IPS-20b (cell line): ENCODE results near the gene MYO1A.

ENCODE experiments used
- H3K27ac ChIP-seq: one replicate; pipeline ENCODE4 v1.5.1; 2013; ENCODE audit warnings: low read length
- H3K27me3 ChIP-seq: 2 replicates; pipeline ENCODE4 v1.6.1; 2013; ENCODE audit warnings: mild to moderate bottlenecking, low read length, inconsistent platforms; ENCODE audit not compliant: insufficient read depth
- H3K36me3 ChIP-seq: 2 replicates; pipeline ENCODE4 v1.6.1; 2013; ENCODE audit warnings: low read depth, mild to moderate bottlenecking, inconsistent platforms, low read length, moderate library complexity; ENCODE audit not compliant: insufficient read depth
- H3K4me1 ChIP-seq: 2 replicates; pipeline ENCODE4 v1.6.1; 2013; ENCODE audit warnings: mild to moderate bottlenecking, control low read depth, inconsistent platforms, low read length, moderate library complexity; ENCODE audit not compliant: insufficient read depth
- H3K4me3 ChIP-seq: 2 replicates; pipeline ENCODE4 v1.5.1; 2013; ENCODE audit warnings: mild to moderate bottlenecking, low read length, inconsistent platforms
- H3K9ac ChIP-seq: 2 replicates; pipeline ENCODE4 v1.6.1; 2013; ENCODE audit warnings: low read depth, mild to moderate bottlenecking, inconsistent platforms, low read length, moderate library complexity
- H3K9me3 ChIP-seq: 2 replicates; pipeline ENCODE4 v1.6.1; 2013; ENCODE audit warnings: mild to moderate bottlenecking, low read depth, low read length, inconsistent platforms; ENCODE audit not compliant: insufficient read depth

Gene MYO1A

GRCh38 chr12:57049890-57050289, at the start of gene MYO1A:
MYO1A (minus strand) TSS chr12:57050129; CDS start chr12:57048323, 1,806 bp downstream.
- Histone ChIP-seq H3K9ac (no peak within 1 kb of the TSS), H3K4me3 (no peak within 1 kb of the TSS), H3K36me3 (no peaks in the 10 kb centered on the region), H3K27ac (no peak within 1 kb of the TSS), H3K4me1 (no peaks in the 10 kb centered on the region), H3K9me3 (0 out of 2 replicates have a peak, but pooled peaks cover 2% of the 10 kb centered on the region), H3K27me3 (no peaks in the 10 kb centered on the region; the same call in 1 of the 2 replicates)

- H3K4me1 ChIP-seq, result peaks cover 5% of the 10 kb centered on the region; the same call in 1 of the 2 replicates
- no peak overlapping the region for H3K27ac ChIP-seq
- no peaks in the 10 kb centered on the region for H3K27me3 ChIP-seq
- peaks cover 30% of the 10 kb centered on the region for H3K36me3 ChIP-seq
- no peak overlapping the region for H3K4me3 ChIP-seq
- H3K9me3 ChIP-seq, result no peaks in the 10 kb centered on the region
- H3K9ac ChIP-seq, result no peak overlapping the region
Measured at GRCh38 chr12:57099047-57099714, 49.3 kb upstream of the MYO1A start.

- peaks cover 7% of the 10 kb centered on the region; the same call in 1 of the 2 replicates for H3K4me1 ChIP-seq
- H3K27ac ChIP-seq, result no peak overlapping the region
- peaks cover 30% of the 10 kb centered on the region for H3K36me3 ChIP-seq
- H3K27me3 ChIP-seq, result no peaks in the 10 kb centered on the region
- no peak overlapping the region for H3K4me3 ChIP-seq
- no peak overlapping the region for H3K9ac ChIP-seq
- H3K9me3 ChIP-seq, result no peaks in the 10 kb centered on the region
Measured at GRCh38 chr12:57098546-57098945, 48.6 kb upstream of the MYO1A start.

- Histone ChIP-seq H3K27ac (no peak overlapping the region), H3K9ac (no peak overlapping the region), H3K4me1 (peaks cover 7% of the 10 kb centered on the region; the same call in 1 of the 2 replicates), H3K36me3 (peaks cover 40% of the 10 kb centered on the region), H3K4me3 (no peak overlapping the region), H3K27me3 (no peaks in the 10 kb centered on the region), H3K9me3 (no peaks in the 10 kb centered on the region)
Measured at GRCh38 chr12:57097554-57097835, 47.6 kb upstream of the MYO1A start.

GRCh38 chr12:57096748-57097553, 47.0 kb upstream of the MYO1A start:
- Histone ChIP-seq H3K4me1 (peaks cover 7% of the 10 kb centered on the region; the same call in 1 of the 2 replicates), H3K4me3 (no peak overlapping the region), H3K36me3 (peaks cover 46% of the 10 kb centered on the region), H3K9ac (no peak overlapping the region), H3K9me3 (no peaks in the 10 kb centered on the region), H3K27me3 (no peaks in the 10 kb centered on the region), H3K27ac (no peak overlapping the region)

- Histone ChIP-seq H3K4me1 (peaks cover 7% of the 10 kb centered on the region; the same call in 1 of the 2 replicates), H3K27me3 (no peaks in the 10 kb centered on the region), H3K4me3 (no peak overlapping the region), H3K9me3 (no peaks in the 10 kb centered on the region), H3K36me3 (peaks cover 54% of the 10 kb centered on the region), H3K27ac (no peak overlapping the region), H3K9ac (no peak overlapping the region)
Measured at GRCh38 chr12:57096099-57096572, 46.2 kb upstream of the MYO1A start.

GRCh38 chr12:57095440-57095839, 45.5 kb upstream of the MYO1A start:
- Histone ChIP-seq H3K4me3 (no peak overlapping the region), H3K27ac (no peak overlapping the region), H3K9ac (no peak overlapping the region), H3K4me1 (peaks cover 10% of the 10 kb centered on the region; the same call in 1 of the 2 replicates), H3K27me3 (no peaks in the 10 kb centered on the region), H3K9me3 (no peaks in the 10 kb centered on the region), H3K36me3 (peaks cover 56% of the 10 kb centered on the region)

GRCh38 chr12:57094208-57095160, 44.6 kb upstream of the MYO1A start:
- Histone ChIP-seq H3K4me1 (peaks cover 10% of the 10 kb centered on the region; the same call in 1 of the 2 replicates), H3K27ac (peak overlapping the region; percentile 67), H3K4me3 (peak overlapping the region; percentile 44; the same call in 1 of the 2 replicates), H3K9me3 (no peaks in the 10 kb centered on the region), H3K27me3 (no peaks in the 10 kb centered on the region), H3K36me3 (peaks cover 56% of the 10 kb centered on the region), H3K9ac (peak overlapping the region; percentile 76; the same call in 1 of the 2 replicates)

- Histone ChIP-seq H3K9ac (peak overlapping the region; percentile 76; the same call in 1 of the 2 replicates), H3K36me3 (peaks cover 56% of the 10 kb centered on the region)
Measured at GRCh38 chr12:57093415-57094207, 43.7 kb upstream of the MYO1A start.

GRCh38 chr12:57092876-57093414, 43.0 kb upstream of the MYO1A start:
- peaks cover 10% of the 10 kb centered on the region; the same call in 1 of the 2 replicates for H3K4me1 ChIP-seq
- H3K27ac ChIP-seq, result no peak overlapping the region
- H3K4me3 ChIP-seq, result no peak overlapping the region
- no peak overlapping the region; the same call in 1 of the 2 replicates for H3K9ac ChIP-seq
- no peaks in the 10 kb centered on the region for H3K27me3 ChIP-seq
- H3K36me3 ChIP-seq, result peaks cover 56% of the 10 kb centered on the region
- H3K9me3 ChIP-seq, result no peaks in the 10 kb centered on the region

More at GRCh38 chr12:57093415-57094207, 43.7 kb upstream of the MYO1A start:
- Histone ChIP-seq H3K4me1 (peaks cover 10% of the 10 kb centered on the region; the same call in 1 of the 2 replicates), H3K27ac (peak overlapping the region; percentile 87), H3K27me3 (no peaks in the 10 kb centered on the region), H3K9me3 (no peaks in the 10 kb centered on the region), H3K4me3 (no peak overlapping the region)
